ENCODE results near the gene ARHGEF1.
"Not testable (repeated sequence)": the region's sequence is repeated elsewhere in the genome, so short reads cannot be mapped to it uniquely, and the experiment has no call there.

ARHGEF1 gene

DNA sequence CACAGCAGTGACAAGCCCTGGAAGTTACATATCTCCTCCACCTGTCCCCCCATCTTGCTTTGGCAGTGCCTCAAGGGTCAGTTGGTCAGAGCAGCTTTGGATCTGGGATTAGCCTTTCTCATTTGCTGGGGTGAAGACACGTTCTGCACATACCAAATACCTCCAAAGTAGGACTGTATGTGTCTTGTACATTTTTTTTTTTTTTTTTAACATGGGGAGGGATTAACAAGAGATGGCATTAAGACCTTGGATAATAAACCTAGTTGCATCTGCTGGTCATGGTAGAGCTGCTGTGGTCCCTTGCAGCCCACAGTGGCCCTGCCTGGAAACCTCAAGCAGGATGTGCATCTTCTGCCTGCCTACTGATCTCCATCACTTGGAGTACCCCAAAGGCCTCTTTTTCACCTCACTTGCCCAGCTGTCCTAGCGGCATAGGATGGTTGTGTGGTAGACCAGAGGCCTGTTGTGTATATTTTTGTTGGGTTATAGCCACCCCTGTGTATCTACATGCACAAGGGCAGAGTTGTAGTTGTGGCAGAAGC lies 20.5 kb upstream of the ARHGEF1 start:
- DNase-seq = no peak

DNA sequence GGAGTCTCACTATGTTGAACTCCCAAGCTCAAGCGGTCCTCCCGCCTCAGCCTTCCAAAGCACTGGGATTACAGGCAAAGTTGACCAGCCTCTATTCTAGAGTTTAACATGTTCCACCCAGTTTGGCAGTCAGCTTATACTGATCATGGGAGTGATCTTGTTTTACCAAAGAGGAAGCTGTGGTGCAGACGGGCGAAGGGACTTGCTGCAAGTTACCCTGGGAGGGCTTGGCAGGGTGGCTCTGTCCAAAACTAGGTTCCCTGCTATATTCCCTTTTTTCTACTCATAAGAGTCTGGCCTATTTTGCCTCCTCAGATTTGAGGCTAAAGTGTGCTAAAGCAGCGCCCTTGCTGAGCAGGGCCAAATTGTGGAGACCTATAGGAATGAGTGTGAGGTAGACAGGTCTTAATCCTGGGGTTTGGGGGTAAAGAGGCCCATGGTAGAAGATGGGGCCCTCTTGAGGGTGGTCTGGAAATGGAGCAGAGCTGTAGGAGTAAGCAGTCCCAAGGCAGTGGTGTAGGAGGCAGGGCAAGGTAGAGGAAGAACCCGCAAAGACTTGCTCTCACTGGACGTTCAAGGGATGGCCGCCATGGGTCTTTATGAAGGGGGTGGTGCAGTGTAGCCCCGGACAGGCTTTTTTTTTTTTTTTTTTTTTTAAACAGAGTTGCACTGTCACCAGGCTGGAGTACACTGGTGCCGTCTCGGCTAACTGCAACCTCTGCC lies 19.6 kb upstream of the ARHGEF1 start:
- DNase-seq = no peak

DNA sequence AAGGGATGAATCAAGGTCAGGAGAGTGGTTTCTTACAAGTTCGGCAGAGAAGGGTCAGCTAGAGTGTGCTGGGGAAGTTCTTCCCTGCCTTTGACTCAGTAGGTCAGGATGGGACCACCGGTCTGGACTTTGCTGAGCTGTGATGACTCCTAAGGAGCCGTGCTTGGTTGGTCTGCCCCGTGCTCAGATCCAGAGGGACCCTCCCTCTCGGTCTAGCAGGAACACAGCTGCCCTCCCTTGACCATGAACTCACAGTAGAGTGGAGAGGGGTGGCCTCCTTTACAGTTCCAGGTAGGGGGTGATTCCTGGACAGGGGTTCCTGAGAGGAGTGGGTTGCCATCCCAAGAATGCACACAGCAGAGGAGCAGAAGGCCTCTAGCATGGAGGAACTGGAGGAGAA lies 18.6 kb upstream of the ARHGEF1 start:
- DNase-seq = no peak

DNA sequence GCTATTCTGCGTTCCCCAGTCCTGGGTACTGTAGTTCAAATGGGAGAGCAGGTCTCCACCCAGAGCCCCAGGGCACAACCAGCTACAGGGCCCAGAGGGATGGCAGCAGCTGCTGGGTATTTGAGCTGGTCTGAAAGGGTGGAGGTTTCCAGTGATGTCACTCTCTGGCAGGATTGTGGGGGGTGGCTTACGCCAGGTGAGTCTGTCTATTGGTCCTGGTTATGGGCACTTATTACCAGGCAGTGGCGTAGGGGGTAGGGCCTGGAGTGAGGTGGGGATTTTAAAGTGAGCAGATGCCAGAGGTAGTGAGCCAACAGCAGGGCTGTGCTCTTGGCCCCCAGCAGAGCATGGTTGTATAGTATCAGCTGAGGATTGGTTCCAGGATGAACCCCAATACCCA lies 16.7 kb upstream of the ARHGEF1 start:
- no peak for DNase-seq

DNA sequence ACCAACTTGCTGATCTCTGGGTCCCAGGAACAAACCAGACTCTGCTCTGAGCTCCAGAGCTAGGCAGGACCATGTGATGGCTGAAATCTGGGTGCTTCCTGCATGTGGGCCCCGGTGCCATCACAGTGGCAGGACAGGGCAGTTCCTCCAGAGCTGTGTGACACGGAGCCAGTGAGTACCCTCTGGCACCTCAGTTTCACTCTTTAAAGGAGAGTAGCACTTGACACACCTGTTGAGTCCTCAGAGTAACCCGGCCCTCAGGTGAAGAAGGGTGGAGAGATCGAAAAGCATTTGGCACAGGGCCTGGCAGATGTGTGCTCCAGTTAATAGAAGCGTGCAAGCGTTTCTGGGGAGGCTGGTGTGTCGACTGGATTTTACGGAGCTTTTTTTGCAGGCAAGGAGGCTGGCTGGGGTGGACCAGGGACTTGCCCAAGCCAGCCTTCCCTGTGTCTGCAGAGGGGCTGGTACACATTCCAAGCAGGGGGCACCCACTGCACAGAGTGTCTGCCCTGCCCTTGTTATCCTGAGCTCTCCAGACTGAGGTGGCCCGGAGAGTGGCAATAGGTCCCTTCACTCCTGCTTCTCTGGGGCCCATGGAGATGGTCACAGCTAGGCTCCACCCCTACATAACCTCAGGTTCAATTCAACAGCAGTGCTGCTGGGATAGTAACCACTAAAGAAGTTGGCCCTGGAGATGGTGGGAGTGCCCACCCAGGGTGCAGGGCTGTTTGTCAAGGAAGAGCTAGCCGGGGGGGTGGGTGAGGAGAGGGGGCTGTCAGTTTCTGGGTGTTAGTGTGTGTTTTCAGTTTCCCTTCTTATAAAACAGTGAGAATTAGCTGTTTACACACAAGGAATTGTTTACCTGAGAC lies 14.6 kb upstream of the ARHGEF1 start:
- peak; percentile 93 for DNase-seq

DNA sequence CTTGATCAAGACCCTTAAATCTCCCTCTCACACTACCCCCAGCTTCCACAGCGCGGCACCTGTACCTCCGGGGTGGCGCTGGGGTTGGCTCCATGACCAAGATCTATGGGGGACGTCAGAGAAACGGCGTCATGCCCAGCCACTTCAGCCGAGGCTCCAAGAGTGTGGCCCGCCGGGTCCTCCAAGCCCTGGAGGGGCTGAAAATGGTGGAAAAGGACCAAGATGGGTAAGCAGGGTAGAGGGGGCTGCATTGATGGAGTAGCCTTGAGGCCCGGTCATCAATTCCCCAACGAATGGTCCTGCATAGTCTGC lies 14.0 kb upstream of the ARHGEF1 start:
- DNase-seq = no peak

DNA sequence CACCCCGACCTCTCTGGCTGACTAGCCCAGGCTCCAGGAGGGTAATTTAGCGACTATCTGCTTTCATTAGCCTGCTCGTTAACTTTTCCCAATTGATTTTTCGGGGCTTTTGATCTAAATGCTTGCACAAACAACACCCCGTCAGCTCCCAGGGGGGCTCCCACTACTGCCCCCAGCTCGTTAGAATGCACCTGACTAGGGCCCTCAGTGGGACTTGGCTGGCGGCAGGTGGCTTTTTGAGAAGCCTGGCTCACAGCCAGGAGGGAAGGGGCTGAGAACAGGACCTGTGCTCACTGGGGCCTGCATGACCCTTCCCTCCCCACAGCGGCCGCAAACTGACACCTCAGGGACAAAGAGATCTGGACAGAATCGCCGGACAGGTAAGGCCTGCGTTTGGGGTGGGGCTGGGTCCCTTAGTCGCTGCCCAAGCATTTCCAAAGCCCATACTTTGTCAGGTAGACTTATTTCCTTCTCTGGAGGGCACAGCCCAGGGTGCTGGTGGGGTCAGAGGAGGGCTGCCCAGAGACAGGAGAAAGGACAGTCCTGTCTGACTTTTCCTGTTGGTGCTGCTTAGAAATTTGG lies 13.5 kb upstream of the ARHGEF1 start:
- no peak for DNase-seq

DNA sequence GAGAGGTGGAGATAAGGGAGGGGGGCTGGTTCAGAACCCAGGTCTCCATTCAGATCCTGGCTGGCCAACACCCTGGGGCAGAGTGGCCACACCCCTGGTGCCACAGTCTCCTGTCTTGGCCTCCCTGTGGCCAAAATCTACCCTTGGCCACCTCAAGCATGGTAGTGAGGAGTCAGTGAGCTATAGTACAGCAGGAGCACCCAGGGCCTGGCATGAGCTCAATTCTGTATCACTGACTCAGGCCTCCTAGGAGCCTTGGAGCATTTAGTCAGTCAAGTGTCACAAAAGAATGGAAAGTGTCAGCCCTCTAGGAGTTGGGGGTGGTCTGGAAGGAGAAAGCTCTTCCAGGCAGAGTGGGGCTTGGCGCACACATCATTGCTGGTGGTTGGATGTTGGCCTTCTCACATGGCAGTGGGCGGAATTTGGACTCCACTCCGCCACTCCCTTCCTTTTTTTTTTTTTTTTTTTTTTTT lies 12.5 kb upstream of the ARHGEF1 start:
- no peak for DNase-seq

DNA sequence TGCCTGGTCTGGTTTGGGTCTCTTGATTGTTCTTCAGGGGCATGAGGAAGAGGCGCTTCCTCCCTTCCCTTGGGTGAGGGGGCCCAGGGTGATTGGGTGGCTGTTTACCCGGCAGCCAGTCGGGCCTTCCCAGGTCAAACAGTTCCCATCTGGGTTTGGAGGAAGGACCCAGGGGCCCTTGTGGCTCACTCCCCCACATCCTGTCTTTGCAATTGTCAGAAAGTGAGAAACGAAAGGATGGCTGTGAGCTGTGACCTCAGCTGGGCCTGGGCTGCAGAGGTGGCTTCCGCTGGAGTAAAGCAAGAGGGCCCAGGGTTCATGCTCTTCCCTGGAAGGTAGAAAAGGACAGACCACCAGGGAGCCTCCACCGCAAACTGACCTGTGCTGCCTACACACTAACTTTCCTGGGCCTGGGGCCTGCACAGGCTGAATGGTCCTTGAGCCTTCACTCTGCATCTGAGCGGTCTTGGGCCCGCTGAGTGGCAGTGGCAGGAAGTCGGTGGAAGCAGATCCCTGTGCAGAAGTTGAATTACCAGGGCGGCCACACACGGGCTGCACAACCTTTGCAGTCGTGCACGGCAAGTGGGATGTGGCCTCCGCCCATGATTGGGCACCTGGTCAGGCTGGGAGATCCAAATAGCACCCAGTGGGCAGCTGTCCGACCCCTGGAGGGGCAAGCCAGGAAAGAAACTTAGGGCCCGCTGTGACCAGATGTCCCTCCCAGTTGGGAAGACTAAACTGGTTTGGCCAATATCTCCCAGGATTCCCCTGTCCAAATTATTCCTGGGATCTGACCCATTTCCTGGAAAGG lies 11.2 kb upstream of the ARHGEF1 start:
- DNase-seq = no peak

DNA sequence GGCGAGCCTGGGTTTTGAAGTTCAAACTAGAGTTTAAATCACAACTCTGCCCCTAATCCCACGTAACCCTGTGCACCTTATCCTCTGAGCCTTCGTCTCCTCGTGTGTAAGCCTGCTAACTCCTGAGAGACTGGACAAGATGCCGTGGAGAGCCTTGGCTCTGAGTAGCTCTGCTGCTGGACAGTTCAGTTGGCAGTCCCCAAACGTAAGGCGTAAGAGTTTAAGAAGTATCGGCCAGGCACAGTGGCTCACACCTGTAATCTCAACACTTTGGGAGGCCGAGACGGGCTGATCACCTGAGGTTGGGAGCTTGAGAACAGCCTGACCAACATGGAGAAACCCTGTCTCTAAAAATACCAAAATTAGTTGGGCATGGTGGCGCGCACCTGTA lies 10.6 kb upstream of the ARHGEF1 start:
- no peak for DNase-seq

DNA sequence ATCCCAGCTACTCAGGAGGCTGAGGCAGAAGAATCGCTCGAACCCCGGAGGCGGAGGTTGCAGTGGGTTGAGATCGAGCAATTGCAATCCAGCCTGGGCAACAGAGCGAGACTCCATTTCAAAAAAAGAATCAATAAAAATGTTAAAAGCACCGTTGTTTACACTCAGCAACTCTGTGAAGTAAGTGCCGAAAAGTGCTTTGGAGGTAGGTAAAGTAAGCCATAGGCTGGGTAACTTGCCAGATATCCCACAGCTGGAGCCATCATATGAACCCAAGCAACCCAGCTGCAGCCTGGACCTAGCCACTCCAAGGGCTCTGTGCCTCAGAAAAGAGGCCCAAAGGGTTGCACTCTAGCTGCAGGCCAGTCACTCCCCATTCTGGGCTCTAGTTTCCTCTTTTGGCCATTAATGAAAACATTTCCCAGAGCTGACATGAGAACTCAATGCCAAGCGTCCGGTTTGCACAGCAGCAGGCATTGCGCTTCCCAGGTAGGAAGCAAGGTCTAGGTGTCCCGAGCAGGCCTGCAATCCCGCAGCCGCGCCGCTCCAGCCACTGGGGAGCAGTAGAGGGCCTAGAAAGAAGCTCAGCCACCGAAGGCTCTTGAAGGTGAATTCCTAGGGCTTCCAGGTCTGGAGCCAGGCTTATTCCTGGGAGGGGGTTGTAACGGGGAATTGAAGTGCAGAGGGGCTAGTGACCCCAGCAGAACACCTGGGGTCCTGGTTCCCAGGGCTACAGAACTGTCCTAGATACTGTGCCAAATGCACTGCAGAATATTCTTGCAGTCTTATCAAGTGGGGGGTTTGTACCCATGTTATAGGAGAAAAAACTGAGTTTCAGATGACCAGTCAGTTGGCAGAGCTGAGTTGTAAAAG lies 10.0 kb upstream of the ARHGEF1 start:
- peak; percentile 57 for DNase-seq

DNA sequence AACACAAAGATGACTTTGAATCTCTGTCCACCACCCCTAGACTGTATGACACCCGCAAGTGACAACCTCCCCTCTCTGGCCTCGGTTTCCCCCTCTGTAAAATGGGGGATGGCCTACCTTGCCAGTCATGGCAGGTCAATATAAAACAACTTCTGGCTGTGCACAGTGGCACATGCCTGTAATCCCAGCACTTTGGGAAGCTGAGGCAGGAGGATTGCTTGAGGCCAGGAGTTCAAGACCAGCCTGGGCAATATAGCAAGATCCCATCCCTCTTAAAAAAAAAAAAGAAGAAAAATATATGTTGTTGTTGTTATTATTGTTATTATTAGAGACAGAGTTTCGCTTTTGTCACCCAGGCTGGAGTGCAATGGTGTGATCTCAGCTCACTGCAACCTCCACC lies 7.0 kb upstream of the ARHGEF1 start:
- not testable (repeated sequence) for DNase-seq

DNA sequence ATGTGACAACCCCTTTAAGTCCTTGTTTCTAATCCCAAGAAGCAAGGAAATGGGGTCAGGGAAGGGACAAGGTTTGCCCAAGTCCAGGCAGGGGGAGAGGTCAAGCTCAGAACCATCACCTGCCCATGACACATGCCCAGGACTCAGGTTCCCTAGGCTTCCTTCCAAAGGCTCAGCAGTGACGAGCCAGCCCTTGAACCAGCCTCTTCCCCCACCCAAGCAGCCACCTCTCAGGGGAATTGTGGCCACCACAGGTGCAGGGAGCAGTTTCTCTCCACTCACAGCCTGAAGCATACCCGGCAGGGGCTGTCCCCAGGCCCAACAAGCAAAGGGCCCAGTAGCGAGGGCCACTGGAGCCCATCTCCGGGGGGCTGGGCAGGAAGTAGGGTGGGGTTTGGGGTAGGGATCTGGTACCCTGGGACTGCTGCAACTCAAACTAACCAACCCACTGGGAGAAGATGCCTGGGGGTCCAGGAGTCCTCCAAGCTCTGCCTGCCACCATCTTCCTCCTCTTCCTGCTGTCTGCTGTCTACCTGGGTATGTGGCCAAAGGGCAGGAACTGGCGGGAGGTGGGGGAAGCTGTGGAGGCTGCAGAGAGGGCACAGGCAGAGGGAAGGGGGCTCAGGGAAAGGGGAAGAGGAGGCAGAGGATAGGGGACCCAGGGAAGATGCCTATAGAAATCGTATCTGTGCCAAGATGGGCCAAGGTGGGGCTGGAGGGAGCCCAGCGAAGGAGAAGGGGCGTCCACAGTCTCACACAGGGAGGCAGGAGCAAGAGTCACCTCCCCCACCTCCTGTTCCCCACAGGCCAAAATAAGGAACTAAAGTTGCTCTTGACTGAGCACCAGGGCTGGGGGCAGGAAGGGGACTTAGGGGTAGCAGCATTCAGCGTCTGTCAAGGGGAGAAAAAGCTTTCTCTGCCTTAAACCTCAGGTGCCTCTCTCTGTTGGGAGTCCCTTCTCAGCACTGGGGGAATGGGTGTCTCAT lies 5.8 kb upstream of the ARHGEF1 start, which contains the start of gene CD79A:
Gene CD79A (plus strand): TSS at position 433 of the 986 bp plus-strand sequence. CDS start 26 bp downstream, at position 459.
- no peak for DNase-seq

DNA sequence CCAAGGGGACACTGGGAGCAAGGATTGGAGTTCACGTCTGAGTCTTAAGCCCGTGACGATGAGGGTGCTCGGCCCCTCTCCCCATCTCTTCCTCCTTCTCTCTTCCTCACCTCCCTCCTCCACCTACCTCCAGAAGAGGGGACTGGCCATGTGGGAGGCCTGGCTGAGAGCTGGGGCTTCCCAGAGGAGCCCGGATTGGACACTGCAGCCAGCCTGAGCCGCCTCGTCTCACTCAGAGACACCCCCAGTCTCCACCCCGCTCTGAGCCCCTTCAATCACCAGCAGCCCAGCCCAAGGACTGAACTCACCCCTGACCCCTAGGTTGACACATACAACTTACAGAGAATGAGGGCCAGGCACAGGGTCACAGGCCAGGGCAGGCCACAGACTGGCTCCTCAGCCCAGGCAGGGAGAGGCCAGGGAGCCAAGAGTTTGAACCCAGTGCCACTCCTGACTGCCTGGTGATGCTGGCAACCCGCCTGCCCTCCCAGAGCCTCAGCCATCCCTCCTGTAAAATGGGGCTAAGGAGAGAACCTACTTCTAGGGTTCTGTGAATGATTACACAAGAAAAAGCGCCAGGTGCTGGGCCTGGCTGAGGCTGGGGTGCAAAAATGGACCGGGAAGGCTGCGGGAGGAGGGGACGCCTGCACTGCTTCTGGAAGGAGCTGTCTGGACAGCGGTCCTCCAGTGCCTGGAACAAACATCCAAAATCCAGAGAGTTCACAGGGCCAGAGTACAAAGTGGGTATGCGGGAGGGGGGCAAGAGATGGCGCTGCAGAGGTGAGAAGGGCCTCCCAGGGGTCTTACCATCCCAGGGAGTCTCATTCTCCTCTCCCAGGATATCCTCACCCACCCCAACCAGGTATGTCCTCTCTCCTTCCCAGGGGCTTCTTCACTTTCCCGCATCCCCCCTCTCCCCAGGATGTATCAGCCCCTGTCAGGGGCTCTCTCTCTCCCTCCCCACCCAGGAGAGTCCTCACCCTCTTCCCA lies 4.8 kb upstream of the ARHGEF1 start:
- no peak for DNase-seq

DNA sequence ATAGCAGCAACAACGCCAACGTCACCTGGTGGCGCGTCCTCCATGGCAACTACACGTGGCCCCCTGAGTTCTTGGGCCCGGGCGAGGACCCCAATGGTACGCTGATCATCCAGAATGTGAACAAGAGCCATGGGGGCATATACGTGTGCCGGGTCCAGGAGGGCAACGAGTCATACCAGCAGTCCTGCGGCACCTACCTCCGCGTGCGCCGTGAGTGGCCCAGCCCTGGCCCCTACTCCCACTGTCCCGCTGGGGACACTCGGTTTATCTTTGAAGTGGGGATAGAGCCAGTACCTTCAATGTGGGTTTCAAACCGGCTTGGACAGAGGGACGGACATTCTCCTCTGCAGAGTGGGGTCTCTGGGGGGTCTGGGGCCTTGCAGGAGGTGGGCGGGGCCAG lies 3.9 kb upstream of the ARHGEF1 start:
- no peak for DNase-seq

DNA sequence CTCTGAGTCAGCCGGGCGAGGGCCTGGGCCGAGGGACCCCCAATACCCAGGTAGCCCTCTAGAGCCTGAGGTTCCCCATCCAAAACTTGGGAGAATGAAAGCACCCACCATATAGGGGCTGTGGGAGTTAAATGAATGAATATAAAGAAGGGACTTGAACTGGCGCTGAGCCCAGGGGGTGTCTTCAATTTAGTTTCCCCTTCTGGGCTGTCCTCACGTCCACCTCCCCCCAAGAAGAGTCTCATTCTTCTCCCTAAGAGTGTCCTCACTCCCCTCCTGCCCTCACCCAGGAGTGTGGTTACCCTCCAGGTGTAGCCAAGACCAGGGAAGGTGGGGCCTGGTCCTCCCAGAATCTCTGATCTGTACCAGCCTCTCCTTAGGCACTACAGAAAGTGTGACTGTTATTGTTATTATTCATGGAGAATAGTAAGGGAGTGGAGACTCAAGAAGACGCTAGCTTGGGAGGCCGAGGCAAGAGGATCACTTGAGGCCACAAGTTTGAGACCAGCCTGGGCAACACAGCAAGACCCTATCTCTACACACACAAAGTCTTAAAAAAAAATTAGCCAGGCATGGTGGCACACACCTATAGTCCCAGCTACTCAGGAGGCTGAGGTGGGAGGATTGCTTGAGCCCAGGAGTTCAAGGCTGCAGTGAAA lies 3.2 kb upstream of the ARHGEF1 start:
- DNase-seq = no peak

DNA sequence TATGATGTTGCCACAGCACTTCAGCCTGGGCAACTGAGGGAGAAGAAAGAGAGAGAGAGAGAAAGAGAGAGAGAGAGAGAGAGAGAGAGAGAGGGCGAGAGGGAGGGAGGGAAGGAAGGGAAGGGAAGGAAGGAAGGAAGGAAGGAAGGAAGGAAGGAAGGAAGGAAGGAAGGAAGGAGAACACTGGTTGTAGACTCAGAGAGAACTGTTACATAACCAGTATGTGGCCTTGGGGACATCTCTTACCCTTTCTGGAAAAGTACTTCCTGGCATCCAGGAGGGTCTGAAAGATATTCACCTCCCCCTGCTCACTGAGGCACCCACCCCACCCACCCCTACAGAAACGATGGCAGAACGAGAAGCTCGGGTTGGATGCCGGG lies 2.7 kb upstream of the ARHGEF1 start:
- DNase-seq = no peak

DNA sequence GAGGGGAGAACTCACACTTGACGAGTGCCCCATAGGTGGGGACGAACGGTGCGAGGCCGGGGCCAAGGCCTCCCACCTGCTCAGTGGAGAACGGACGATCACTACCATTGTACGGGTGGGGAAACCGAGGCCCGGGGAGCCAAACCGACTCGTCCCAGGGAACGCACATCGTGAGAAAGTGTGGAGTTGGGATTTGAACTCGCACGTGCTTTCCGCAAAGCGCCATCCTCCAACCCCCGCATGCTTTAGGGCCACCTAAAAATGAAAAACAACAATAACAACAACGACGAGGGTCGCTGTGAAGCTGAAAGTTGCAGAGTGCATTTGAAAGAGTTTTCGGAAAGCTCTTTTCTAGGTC lies 458 bp downstream of the ARHGEF1 start:
- DNase-seq = no peak

Measured in NCI-H2029 treated with DMSO at 0.1 percent for 48 hours (cell line).